Activated B cell treated with CpG ODN at 0.5 μM for 24 hours (primary cell): ENCODE data around the gene LRRC39. TPM values are rescaled to one million over a fixed set of nuclear protein-coding genes. Genes with fewer than 3 reads are reported as not detected.
"Not testable (repeated sequence)": the region's sequence is repeated elsewhere in the genome, so short reads cannot be mapped to it uniquely, and the experiment has no call there.

Experiments
- ATAC-seq: fragments of 200-7000 bp; cut with Tn5 transposase; one replicate; pipeline ENCODE4 v1.10.0; 2021; ENCODE audit warnings: low read depth, mild to moderate bottlenecking, moderate library complexity
- CTCF ChIA-PET: fragments of 350-600 bp; sonication (Branson Sonifier 250); formaldehyde crosslinking; loops from one replicate; lab custom pipeline; 2021; ENCODE audit warnings: antibody characterized with exemption; lab: Charles Lee
- POLR2A ChIA-PET: fragments of 350-600 bp; sonication (Branson Sonifier 250); formaldehyde crosslinking; loops from one replicate; lab custom pipeline; 2021; ENCODE audit warnings: antibody characterized with exemption; lab: Charles Lee
- DNase-seq: peaks from one replicate; pipeline ENCODE4 v3.0.0; 2022
- H3K27ac Mint-ChIP-seq: one replicate; pipeline ENCODE4 v1.8.0; 2020; ENCODE audit warnings: mixed read lengths
- H3K27me3 Mint-ChIP-seq: one replicate; pipeline ENCODE4 v1.8.0; 2021; ENCODE audit warnings: mixed read lengths
- H3K36me3 Mint-ChIP-seq: one replicate; pipeline ENCODE4 v1.8.0; 2021; ENCODE audit warnings: low read depth, mixed read lengths
- H3K4me1 Mint-ChIP-seq: one replicate; pipeline ENCODE4 v1.8.0; 2021; ENCODE audit warnings: mixed read lengths
- H3K4me3 Mint-ChIP-seq: one replicate; pipeline ENCODE4 v1.8.0; 2020; ENCODE audit warnings: mild to moderate bottlenecking, mixed read lengths
- H3K9me3 Mint-ChIP-seq: one replicate; pipeline ENCODE4 v1.8.0; 2020; ENCODE audit warnings: mixed read lengths
- intact Hi-C: fragments of 100-400 bp; cut with micrococcal nuclease; formaldehyde crosslinking; loops from one replicate; pipeline ENCODE4 v1.15.1; 2024
- total RNA-seq: library from RNA; stranded (reverse); gene quantifications from 2 replicates; pipeline ENCODE4 v1.2.3, GENCODE V29; 2022
- TF ChIP-seq, protein P1 (sequence below): fragments of 200-600 bp; IDR thresholded peaks from one replicate; pipeline ENCODE4 v1.8.0; 2022; ENCODE audit warnings: antibody characterized with exemption, mild to moderate bottlenecking

Gene LRRC39
- total RNA-seq, 1 donor from 2014 or later, result 0.75 TPM

DNA sequence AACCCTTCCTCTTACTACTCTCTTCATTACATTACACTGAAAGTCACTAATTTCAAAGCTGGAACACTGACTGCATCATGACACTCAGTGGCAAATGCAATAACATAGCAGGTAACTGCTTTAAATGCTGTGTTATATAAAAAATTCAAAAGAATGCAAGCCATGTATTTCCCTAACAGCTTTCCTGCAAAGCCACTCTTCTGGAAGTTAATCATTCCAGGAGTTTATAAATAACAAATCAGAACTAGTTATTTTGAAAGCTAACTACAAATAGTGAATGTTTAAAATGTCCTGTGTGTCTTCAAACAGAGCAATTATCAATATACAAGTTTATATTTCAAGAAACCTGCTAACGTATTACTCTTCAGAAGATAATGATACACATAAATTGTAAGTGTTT lies 37.0 kb upstream of the LRRC39 start:
- ChIA-PET POLR2A (no interaction called here), CTCF (no interaction called here)
- Mint-ChIP-seq H3K9me3 (no peaks in the 10 kb centered on the region), H3K4me3 (no peak overlapping the region), H3K27ac (no peak overlapping the region), H3K4me1 (no peaks in the 10 kb centered on the region), H3K27me3 (no peaks in the 10 kb centered on the region), H3K36me3 (peaks cover 64% of the 10 kb centered on the region)
- DNase-seq (no peak), ATAC-seq (no peak)
- TF ChIP-seq, protein P1, sequence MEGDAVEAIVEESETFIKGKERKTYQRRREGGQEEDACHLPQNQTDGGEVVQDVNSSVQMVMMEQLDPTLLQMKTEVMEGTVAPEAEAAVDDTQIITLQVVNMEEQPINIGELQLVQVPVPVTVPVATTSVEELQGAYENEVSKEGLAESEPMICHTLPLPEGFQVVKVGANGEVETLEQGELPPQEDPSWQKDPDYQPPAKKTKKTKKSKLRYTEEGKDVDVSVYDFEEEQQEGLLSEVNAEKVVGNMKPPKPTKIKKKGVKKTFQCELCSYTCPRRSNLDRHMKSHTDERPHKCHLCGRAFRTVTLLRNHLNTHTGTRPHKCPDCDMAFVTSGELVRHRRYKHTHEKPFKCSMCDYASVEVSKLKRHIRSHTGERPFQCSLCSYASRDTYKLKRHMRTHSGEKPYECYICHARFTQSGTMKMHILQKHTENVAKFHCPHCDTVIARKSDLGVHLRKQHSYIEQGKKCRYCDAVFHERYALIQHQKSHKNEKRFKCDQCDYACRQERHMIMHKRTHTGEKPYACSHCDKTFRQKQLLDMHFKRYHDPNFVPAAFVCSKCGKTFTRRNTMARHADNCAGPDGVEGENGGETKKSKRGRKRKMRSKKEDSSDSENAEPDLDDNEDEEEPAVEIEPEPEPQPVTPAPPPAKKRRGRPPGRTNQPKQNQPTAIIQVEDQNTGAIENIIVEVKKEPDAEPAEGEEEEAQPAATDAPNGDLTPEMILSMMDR, result no peak
- intact Hi-C loops, result no loop called here

DNA sequence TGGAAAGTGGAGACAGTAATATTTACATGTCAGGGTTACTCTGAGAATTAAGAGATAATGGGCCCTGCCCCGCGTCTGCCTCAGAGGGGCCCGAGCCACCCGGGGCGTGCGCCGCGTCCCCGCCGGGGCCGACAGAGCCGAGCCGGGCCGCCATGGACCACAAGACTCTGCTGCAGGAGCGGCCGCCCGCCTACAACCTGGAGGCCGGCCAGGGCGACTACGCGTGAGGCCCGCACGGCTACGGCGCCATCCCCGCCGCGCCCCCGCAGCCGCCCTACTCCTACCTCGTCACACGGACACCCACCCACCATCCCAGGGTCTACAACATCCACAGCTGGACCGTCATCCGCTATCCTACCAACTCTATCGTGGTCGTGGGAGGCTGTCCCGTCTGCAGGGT lies 35.1 kb upstream of the LRRC39 start:
- DNase-seq, result no peak
- no peaks in the 10 kb centered on the region for H3K27me3 Mint-ChIP-seq
- CTCF ChIA-PET, result no interaction called here

DNA sequence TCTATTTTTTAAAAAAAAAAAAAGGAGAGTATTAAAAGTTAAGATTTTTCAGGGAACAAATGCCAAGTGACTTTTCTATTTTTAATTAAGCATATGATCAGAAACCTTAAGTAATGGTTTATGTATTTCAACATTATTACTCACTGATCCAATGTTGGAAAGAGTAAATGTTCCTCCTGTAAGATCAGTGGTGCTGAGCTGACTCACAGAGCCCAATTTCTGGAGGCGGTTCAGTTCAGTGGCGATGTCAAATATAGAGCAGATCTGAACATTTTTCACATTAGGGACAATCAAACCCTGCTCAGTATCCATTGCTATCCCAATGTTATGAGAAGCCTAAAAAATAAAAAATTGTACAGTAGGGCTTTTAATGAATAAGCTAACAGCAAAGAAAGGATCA lies 28.2 kb upstream of the LRRC39 start:
- POLR2A ChIA-PET, result no interaction called here
- TF ChIP-seq, protein P1, result no peak
- no peaks in the 10 kb centered on the region for H3K4me1 Mint-ChIP-seq
- intact Hi-C loops, result no loop called here
- H3K36me3 Mint-ChIP-seq, result peaks cover 77% of the 10 kb centered on the region
- DNase-seq (no peak), ATAC-seq (no peak)
- CTCF ChIA-PET, result no interaction called here
- H3K27me3 Mint-ChIP-seq, result no peaks in the 10 kb centered on the region
- no peak overlapping the region for H3K4me3 Mint-ChIP-seq
- peaks cover 6% of the 10 kb centered on the region for H3K9me3 Mint-ChIP-seq
- H3K27ac Mint-ChIP-seq, result no peak overlapping the region

More for the DNA sequence above, 35.1 kb upstream of the LRRC39 start:
- Mint-ChIP-seq H3K4me1 (no peaks in the 10 kb centered on the region), H3K27ac (no peak overlapping the region), H3K36me3 (peaks cover 68% of the 10 kb centered on the region), H3K9me3 (no peaks in the 10 kb centered on the region), H3K4me3 (no peak overlapping the region)
- POLR2A ChIA-PET, result no interaction called here
- no peak for ATAC-seq
- intact Hi-C loops, result no loop called here
- TF ChIP-seq, protein P1, result no peak

DNA sequence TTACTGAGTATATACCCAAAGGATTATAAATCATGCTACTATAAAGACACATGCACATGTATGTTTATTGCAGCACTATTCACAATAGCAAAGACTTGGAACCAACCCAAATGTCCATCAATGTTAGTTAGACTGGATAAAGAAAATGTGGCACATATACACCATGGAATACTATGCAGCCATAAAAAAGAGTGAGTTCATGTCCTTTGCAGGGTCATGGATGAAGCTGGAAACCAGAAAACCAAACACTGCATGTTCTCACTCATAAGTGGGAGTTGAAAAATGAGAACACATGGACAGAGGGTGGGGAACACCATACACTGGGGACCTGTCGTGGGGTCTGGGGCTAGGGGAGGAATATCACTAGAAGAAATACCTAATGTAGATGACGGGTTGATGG lies 27.5 kb upstream of the LRRC39 start:
- H3K9me3 Mint-ChIP-seq, DNase-seq, ATAC-seq, H3K27me3 Mint-ChIP-seq, H3K4me3 Mint-ChIP-seq, intact Hi-C loops, H3K4me1 Mint-ChIP-seq, CTCF ChIA-PET, POLR2A ChIA-PET, H3K27ac Mint-ChIP-seq: not testable (repeated sequence)
- peaks cover 77% of the 10 kb centered on the region for H3K36me3 Mint-ChIP-seq

DNA sequence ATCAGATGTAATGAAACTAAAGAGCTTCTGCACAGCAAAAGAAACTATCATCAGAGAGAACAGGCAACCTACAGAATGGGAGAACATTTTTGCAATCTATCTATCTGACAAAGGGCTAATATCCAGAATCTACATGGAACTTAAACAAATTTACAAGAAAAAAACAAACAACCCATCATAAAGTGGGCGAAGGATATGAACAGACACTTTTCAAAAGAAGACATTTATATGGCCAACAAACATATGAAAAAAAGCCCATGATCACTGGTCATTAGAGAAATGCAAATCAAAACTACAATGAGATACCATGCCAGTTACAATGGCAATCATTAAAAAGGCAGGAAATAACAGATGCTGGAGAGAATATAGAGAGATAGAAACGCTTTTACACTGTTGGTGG lies 27.0 kb upstream of the LRRC39 start:
- H3K27me3 Mint-ChIP-seq, POLR2A ChIA-PET, CTCF ChIA-PET, DNase-seq, H3K4me3 Mint-ChIP-seq, H3K9me3 Mint-ChIP-seq, intact Hi-C loops, ATAC-seq, H3K4me1 Mint-ChIP-seq, H3K27ac Mint-ChIP-seq: not testable (repeated sequence)
- H3K36me3 Mint-ChIP-seq, result peaks cover 78% of the 10 kb centered on the region

DNA sequence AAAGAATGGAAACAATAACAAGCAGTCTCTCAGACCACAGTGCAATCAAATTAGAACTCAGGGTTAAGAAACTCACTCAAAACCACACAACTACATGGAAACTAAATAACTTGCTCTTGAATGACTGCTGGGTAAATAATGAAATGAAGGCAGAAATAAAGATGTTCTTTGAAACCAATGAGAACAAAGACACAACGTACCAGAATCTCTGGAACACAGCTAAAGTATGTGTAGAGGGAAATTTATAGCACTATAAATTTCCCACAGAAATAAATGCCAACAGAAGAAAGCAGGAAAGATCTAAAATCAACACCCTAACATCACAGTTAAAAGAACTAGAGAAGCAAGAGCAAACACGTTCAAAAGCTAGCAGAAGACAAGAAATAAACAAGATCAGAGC lies 24.6 kb upstream of the LRRC39 start:
- intact Hi-C loops, CTCF ChIA-PET, DNase-seq, H3K4me1 Mint-ChIP-seq, H3K27me3 Mint-ChIP-seq, H3K9me3 Mint-ChIP-seq, H3K4me3 Mint-ChIP-seq, POLR2A ChIA-PET, ATAC-seq, H3K27ac Mint-ChIP-seq: not testable (repeated sequence)
- H3K36me3 Mint-ChIP-seq, result peaks cover 82% of the 10 kb centered on the region

DNA sequence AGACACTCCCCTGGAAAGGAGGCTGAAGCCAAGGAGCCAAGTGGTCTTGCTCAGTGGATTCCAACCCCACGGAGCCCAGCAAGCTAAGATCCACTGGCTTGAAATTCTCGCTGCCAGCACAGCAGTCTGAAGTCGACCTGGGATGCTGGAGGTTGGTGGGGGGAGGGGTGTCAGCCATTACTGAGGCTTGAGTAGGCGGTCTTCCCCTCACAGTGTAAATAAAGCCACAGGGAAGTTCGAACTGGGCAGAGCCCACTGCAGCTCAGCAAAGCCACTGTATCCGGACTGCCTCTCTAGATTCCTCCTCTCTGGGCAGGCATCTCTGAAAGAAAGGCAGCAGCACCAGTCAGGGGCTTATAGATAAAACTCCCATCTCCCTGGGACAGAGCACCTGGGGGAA lies 22.0 kb upstream of the LRRC39 start:
- H3K27me3 Mint-ChIP-seq, CTCF ChIA-PET, H3K27ac Mint-ChIP-seq, H3K4me3 Mint-ChIP-seq, POLR2A ChIA-PET, intact Hi-C loops, ATAC-seq, DNase-seq, H3K4me1 Mint-ChIP-seq, H3K9me3 Mint-ChIP-seq: not testable (repeated sequence)
- peaks cover 83% of the 10 kb centered on the region for H3K36me3 Mint-ChIP-seq
